GM06990 (cell line): ENCODE data around the gene MPHOSPH9.
A peak's percentile ranks its signal among the peaks of the same experiment; 100 is the strongest.

Experiments
- DNase-seq: peaks from one replicate; pipeline ENCODE4 v3.0.0-alpha.2; 2011; ENCODE audit not compliant: insufficient read length; ENCODE audit errors: extremely low read depth
- H3K27me3 ChIP-seq: replicated peaks from 2 replicates; pipeline ENCODE4 v1.6.0; 2011; ENCODE audit warnings: low read length; ENCODE audit not compliant: control insufficient read depth, insufficient read depth
- H3K36me3 ChIP-seq: 2 replicates; pipeline ENCODE4 v1.5.1; 2011; ENCODE audit warnings: low read length; ENCODE audit not compliant: control insufficient read depth, insufficient read depth
- H3K4me3 ChIP-seq: replicated peaks from 2 replicates; pipeline ENCODE4 v1.5.1; 2011; ENCODE audit warnings: low read depth, mild to moderate bottlenecking, control low read depth, low read length
- TF ChIP-seq, protein P1 (sequence below): IDR thresholded peaks from 2 replicates; pipeline ENCODE4 v1.5.1; 2011; ENCODE audit warnings: low read length, control low read depth, mild to moderate bottlenecking, inconsistent platforms; ENCODE audit not compliant: insufficient read depth, poor library complexity, severe bottlenecking

MPHOSPH9 gene

GRCh38 chr12:123237646-123238329 lies 4.8 kb upstream of the MPHOSPH9 start:
- TF ChIP-seq, protein P1, sequence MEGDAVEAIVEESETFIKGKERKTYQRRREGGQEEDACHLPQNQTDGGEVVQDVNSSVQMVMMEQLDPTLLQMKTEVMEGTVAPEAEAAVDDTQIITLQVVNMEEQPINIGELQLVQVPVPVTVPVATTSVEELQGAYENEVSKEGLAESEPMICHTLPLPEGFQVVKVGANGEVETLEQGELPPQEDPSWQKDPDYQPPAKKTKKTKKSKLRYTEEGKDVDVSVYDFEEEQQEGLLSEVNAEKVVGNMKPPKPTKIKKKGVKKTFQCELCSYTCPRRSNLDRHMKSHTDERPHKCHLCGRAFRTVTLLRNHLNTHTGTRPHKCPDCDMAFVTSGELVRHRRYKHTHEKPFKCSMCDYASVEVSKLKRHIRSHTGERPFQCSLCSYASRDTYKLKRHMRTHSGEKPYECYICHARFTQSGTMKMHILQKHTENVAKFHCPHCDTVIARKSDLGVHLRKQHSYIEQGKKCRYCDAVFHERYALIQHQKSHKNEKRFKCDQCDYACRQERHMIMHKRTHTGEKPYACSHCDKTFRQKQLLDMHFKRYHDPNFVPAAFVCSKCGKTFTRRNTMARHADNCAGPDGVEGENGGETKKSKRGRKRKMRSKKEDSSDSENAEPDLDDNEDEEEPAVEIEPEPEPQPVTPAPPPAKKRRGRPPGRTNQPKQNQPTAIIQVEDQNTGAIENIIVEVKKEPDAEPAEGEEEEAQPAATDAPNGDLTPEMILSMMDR: peak; percentile 67
- Histone ChIP-seq H3K36me3 (peaks cover 6% of the 10 kb centered on the region), H3K27me3 (no peaks in the 10 kb centered on the region), H3K4me3 (peak overlapping the region; percentile 2; the same call in 1 of the 2 replicates)
- DNase-seq: peak; percentile 63

GRCh38 chr12:123233505-123234308 lies 766 bp upstream of the MPHOSPH9 start:
- peak; percentile 22 for DNase-seq
- no peaks in the 10 kb centered on the region for H3K36me3 ChIP-seq
- no peaks in the 10 kb centered on the region for H3K27me3 ChIP-seq
- TF ChIP-seq, protein P1: no peak
- H3K4me3 ChIP-seq: peak overlapping the region; percentile 82

DNA sequence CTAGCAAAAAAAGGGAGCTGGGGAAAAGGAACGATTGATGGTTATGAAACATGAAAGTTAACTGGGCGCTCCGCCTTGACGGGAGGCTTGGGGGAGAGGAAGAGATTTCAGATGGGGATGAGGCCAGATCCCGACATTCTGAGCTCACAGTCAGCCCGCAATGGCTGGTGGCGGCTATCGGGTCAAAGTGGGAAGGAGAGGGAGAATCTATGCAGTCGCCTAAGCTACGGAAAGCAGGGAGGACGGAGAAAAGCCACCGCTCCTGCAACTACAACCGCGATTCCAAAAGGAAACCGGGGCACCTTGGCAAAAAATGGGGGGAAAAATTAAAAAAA lies 502 bp downstream of the MPHOSPH9 start:
- H3K27me3 ChIP-seq: no peaks in the 10 kb centered on the region
- no peaks in the 10 kb centered on the region for H3K36me3 ChIP-seq
- peak overlapping the region; percentile 75 for H3K4me3 ChIP-seq
- no peak for DNase-seq
- TF ChIP-seq, protein P1: no peak

GRCh38 chr12:123231931-123232330 lies 1.0 kb downstream of the MPHOSPH9 start:
- Histone ChIP-seq H3K27me3 (no peaks in the 10 kb centered on the region), H3K36me3 (no peaks in the 10 kb centered on the region), H3K4me3 (peak overlapping the region; percentile 75)
- DNase-seq: no peak
- TF ChIP-seq, protein P1: no peak

DNA sequence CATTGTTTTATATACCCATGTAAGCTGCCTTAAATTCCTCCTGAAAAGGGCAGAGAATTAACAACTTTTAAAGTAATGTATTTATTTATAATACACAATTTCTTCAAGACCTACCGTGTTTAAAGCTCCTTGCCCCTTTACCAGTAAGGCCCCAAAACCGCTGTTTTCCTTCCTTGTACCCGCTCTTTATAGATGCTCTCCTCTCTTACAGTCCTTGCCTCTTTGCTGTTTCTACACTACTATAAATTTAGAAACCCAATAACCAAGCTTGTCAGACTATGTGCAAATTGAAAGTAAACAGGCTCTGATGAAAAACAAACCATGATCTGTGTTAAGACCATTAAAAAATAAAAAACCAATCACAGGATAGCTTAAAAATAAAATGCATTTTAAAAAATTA lies 3.9 kb downstream of the MPHOSPH9 start:
- DNase-seq: no peak
- H3K36me3 ChIP-seq: no peaks in the 10 kb centered on the region; the same call in none of the 2 replicates
- TF ChIP-seq, protein P1: no peak
- H3K4me3 ChIP-seq: peak overlapping the region; percentile 14
- H3K27me3 ChIP-seq: no peaks in the 10 kb centered on the region
